ENCODE data around the gene MAFG. TPM values are rescaled to one million over a fixed set of nuclear protein-coding genes. Genes with fewer than 3 reads are reported as not detected.
A peak's percentile ranks its signal among the peaks of the same experiment; 100 is the strongest.

Gene MAFG
- total and polyA plus RNA-seq, 2 of the 13 experiments (the other 11 are each of a cell fraction or from before 2014, with no cell fraction given): 14.5 to 20.0 TPM

DNA sequence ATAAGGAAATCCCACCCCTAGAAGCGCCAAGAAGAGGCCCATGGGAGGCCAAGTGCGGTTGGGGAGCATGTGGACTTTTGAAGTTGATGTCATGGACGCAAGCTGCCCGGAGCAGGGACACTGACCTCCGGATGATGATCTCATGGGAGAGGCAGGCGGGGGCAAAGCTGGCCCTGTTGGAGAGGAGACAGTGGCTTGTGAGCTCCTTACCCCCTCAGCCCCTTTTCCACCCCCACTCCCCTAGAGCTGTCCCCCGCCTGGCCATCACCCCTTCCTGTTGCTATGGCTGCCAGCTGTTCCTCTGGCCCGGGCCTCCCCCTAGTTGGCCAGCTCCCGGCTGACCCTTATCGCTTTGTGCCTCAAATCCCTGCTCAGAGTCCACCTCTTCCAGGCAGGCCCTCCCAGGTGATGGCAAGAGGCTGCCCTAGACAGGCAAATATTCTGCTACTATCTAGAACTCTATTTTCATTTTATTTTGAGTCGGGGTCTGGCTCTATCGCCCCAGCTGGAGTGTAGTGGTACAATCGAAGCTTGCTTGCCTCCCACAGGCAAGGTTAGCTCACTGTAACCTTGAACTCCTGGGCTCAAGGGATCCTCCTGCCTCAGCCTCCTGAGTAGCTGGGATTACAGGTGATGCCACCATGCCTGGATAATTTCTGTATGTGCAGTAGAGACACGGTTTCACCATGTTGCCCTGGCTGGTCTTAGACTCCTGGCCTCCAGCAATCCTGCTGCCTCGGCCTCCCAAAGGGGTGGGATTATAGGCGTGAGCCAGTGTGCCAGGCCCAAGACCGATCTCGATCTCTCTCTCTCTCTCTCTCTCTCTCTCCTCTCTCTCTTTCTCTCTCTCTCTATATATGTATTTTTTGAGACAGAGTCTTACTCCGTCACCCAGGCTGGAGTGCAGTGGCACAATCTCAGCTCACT is 26.9 kb upstream of the MAFG start (continued):
- TF ChIP-seq, protein P1, sequence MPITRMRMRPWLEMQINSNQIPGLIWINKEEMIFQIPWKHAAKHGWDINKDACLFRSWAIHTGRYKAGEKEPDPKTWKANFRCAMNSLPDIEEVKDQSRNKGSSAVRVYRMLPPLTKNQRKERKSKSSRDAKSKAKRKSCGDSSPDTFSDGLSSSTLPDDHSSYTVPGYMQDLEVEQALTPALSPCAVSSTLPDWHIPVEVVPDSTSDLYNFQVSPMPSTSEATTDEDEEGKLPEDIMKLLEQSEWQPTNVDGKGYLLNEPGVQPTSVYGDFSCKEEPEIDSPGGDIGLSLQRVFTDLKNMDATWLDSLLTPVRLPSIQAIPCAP (CRISPR knock-in tag; IDR thresholded peaks at IDR 0.05; ENCODE audit: low read depth): no peak
- TF ChIP-seq NCOA5 (CRISPR knock-in tag; IDR thresholded peaks at IDR 0.05) (no peak), SATB2 (CRISPR knock-in tag; IDR thresholded peaks at IDR 0.05) (no peak), CAMTA2 (CRISPR knock-in tag; IDR thresholded peaks at IDR 0.05; ENCODE audit: borderline replicate concordance) (no peak), ZNF557 (CRISPR knock-in tag; IDR thresholded peaks at IDR 0.05) (no peak), ZBTB3 (CRISPR knock-in tag; IDR thresholded peaks at IDR 0.05; ENCODE audit: borderline replicate concordance, low read depth) (no peak), ZNF546 (CRISPR knock-in tag; conservative IDR thresholded peaks at IDR 0.05) (no peak), POLR2G (IDR thresholded peaks at IDR 0.05; ENCODE audit: low read depth, low read length) (peak; percentile 45), ZMYM3 (CRISPR knock-in tag; IDR thresholded peaks at IDR 0.05) (peak; percentile 58), PAX8 (CRISPR knock-in tag; IDR thresholded peaks at IDR 0.05; ENCODE audit: borderline replicate concordance) (no peak)
- TF ChIP-seq, protein P2, sequence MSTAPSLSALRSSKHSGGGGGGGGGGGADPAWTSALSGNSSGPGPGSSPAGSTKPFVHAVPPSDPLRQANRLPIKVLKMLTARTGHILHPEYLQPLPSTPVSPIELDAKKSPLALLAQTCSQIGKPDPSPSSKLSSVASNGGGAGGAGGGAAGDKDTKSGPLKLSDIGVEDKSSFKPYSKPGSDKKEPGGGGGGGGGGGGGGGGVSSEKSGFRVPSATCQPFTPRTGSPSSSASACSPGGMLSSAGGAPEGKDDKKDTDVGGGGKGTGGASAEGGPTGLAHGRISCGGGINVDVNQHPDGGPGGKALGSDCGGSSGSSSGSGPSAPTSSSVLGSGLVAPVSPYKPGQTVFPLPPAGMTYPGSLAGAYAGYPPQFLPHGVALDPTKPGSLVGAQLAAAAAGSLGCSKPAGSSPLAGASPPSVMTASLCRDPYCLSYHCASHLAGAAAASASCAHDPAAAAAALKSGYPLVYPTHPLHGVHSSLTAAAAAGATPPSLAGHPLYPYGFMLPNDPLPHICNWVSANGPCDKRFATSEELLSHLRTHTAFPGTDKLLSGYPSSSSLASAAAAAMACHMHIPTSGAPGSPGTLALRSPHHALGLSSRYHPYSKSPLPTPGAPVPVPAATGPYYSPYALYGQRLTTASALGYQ (CRISPR knock-in tag; IDR thresholded peaks at IDR 0.05): 0 out of 2 replicates have a peak, but pooled peaks have one; percentile 24
- TF ChIP-seq, protein P3, sequence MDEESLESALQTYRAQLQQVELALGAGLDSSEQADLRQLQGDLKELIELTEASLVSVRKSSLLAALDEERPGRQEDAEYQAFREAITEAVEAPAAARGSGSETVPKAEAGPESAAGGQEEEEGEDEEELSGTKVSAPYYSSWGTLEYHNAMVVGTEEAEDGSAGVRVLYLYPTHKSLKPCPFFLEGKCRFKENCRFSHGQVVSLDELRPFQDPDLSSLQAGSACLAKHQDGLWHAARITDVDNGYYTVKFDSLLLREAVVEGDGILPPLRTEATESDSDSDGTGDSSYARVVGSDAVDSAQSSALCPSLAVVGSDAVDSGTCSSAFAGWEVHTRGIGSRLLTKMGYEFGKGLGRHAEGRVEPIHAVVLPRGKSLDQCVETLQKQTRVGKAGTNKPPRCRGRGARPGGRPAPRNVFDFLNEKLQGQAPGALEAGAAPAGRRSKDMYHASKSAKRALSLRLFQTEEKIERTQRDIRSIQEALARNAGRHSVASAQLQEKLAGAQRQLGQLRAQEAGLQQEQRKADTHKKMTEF (CRISPR knock-in tag; IDR thresholded peaks at IDR 0.05): no peak
- TF ChIP-seq, protein P4, sequence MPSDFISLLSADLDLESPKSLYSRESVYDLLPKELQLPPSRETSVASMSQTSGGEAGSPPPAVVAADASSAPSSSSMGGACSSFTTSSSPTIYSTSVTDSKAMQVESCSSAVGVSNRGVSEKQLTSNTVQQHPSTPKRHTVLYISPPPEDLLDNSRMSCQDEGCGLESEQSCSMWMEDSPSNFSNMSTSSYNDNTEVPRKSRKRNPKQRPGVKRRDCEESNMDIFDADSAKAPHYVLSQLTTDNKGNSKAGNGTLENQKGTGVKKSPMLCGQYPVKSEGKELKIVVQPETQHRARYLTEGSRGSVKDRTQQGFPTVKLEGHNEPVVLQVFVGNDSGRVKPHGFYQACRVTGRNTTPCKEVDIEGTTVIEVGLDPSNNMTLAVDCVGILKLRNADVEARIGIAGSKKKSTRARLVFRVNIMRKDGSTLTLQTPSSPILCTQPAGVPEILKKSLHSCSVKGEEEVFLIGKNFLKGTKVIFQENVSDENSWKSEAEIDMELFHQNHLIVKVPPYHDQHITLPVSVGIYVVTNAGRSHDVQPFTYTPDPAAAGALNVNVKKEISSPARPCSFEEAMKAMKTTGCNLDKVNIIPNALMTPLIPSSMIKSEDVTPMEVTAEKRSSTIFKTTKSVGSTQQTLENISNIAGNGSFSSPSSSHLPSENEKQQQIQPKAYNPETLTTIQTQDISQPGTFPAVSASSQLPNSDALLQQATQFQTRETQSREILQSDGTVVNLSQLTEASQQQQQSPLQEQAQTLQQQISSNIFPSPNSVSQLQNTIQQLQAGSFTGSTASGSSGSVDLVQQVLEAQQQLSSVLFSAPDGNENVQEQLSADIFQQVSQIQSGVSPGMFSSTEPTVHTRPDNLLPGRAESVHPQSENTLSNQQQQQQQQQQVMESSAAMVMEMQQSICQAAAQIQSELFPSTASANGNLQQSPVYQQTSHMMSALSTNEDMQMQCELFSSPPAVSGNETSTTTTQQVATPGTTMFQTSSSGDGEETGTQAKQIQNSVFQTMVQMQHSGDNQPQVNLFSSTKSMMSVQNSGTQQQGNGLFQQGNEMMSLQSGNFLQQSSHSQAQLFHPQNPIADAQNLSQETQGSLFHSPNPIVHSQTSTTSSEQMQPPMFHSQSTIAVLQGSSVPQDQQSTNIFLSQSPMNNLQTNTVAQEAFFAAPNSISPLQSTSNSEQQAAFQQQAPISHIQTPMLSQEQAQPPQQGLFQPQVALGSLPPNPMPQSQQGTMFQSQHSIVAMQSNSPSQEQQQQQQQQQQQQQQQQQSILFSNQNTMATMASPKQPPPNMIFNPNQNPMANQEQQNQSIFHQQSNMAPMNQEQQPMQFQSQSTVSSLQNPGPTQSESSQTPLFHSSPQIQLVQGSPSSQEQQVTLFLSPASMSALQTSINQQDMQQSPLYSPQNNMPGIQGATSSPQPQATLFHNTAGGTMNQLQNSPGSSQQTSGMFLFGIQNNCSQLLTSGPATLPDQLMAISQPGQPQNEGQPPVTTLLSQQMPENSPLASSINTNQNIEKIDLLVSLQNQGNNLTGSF (CRISPR knock-in tag; IDR thresholded peaks at IDR 0.05): no peak
- TF ChIP-seq, protein P5, sequence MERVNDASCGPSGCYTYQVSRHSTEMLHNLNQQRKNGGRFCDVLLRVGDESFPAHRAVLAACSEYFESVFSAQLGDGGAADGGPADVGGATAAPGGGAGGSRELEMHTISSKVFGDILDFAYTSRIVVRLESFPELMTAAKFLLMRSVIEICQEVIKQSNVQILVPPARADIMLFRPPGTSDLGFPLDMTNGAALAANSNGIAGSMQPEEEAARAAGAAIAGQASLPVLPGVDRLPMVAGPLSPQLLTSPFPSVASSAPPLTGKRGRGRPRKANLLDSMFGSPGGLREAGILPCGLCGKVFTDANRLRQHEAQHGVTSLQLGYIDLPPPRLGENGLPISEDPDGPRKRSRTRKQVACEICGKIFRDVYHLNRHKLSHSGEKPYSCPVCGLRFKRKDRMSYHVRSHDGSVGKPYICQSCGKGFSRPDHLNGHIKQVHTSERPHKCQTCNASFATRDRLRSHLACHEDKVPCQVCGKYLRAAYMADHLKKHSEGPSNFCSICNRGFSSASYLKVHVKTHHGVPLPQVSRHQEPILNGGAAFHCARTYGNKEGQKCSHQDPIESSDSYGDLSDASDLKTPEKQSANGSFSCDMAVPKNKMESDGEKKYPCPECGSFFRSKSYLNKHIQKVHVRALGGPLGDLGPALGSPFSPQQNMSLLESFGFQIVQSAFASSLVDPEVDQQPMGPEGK (CRISPR knock-in tag; IDR thresholded peaks at IDR 0.05): 0 out of 2 replicates have a peak, but pooled peaks have one; percentile 12
- TF ChIP-seq, protein P6, sequence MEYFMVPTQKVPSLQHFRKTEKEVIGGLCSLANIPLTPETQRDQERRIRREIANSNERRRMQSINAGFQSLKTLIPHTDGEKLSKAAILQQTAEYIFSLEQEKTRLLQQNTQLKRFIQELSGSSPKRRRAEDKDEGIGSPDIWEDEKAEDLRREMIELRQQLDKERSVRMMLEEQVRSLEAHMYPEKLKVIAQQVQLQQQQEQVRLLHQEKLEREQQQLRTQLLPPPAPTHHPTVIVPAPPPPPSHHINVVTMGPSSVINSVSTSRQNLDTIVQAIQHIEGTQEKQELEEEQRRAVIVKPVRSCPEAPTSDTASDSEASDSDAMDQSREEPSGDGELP (IDR thresholded peaks at IDR 0.05; ENCODE audit: borderline replicate concordance, low read depth): 0 out of 2 replicates have a peak, but pooled peaks have one; percentile 17

Data from HepG2 (cell line).